COR-L47 (cell line): ENCODE measurements around the gene HOXB5.

Source experiments
- DNase-seq: peaks from one replicate; lab custom pipeline; 2025; lab: John Stamatoyannopoulos, UW

The HOXB5 gene

DNA sequence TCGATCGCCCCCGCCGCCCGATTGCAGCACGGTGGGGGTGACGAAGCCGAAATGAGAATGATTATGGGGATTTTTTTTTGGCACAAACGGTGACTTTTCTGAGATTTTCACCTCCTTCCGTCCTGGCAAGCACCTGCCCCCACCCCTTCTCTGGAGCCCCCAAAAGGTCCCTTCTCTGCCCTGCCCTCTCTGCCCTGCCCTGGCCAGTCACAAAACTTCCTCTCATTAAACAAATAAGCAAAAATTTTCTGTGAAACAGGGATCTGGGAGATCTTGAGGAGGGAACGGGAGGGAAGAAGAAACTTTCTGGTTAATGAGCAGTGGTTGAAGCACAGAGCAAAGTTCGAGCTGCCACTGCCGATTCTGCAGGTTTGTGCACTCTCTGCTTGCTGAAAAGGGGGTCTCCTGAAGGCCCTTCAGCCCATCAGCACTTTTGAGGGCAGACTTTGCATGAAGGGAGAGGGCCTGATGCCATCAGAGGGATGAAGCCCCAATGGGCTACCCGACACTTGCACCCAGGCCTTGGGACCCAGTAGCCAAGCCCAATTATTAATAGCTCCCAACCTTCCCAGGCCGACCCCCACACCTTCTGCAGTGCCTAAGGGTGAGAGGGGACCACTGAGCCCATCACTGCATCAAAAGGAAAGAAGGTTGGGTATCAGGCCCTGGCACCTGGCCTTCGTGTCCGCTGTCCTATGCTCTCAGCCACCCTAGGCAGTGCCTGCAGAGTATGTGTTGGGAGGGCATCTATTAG is 22.6 kb upstream of the HOXB5 start:
- no peak for DNase-seq

- no peak for DNase-seq
These were observed 21.7 kb upstream of the HOXB5 start, which contains the start of gene HOXB8 for GRCh38 chr17:48615047-48615962. TSS of gene HOXB8 (minus strand) at chr17:48615292. CDS start at chr17:48614704, 588 bp downstream.

- DNase-seq: no peak
These were observed 20.5 kb upstream of the HOXB5 start for GRCh38 chr17:48613862-48614694.

GRCh38 chr17:48612854-48613691 is 19.5 kb upstream of the HOXB5 start:
- DNase-seq: peak; percentile 27

DNA sequence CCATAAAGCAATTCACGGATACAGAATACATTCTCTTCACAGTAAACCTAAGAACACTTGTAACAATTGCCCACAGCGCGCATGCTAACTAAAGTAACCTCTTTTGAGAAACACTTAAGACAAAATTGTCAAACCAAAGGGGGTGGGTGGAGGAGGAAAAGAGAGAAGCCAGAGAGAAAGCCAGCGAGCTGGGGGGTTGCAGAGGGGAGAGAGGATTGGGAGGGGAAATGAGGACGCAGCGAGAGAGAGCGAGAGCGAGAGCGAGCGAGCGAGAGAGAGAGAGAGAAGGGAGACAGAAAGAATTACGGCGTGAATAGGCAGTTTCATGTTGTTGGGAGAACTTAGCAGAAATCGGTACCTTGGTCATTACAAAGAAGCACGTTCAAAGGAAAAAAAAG is 18.9 kb upstream of the HOXB5 start:
- DNase-seq: peak; percentile 42

DNA sequence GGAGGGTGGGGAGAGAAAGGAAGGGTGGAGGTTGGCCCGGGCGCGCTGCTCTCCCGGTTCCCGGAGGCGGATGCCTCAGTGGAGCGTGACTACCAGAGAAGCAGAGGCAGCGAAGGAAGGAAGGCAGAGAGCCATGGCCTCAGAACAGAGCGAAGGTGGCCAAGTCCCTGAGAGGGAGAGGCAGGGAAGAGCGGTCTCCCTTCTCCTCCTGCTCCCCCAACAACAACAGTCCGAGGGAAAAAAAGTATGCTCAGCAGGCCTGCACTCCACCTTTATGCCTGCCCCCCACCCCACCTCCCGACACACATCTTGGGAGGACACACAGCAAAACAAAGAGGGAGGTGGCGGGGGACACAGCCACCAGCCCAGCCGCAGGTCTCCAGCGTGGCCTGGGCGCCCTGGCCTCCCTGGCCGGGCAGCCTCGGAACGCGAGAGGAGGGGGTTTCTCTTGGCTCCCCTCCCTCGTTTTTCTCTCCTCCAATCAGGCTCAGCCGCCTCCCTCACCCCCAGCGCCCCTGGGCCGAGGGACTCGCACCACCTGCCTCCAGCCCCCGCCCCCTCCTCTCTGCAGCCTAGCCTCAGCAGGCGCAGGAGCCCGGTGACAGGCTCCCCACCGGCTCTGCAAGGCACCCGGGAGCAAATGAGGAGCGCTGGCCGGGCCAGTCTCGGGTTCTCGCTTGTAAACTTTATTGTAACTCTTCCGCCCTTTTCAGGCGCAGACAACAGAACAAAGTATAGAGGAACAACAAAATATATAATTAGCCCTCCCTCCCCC is 18.3 kb upstream of the HOXB5 start:
- peak; percentile 71 for DNase-seq

GRCh38 chr17:48611213-48611612 is 17.6 kb upstream of the HOXB5 start:
- DNase-seq: no peak

GRCh38 chr17:48610282-48611211 is 17.0 kb upstream of the HOXB5 start, which contains the start of gene HOXB7:
TSS of gene HOXB7 (minus strand) at chr17:48611017. CDS start at chr17:48610918, 99 bp downstream.
- peak; percentile 63 for DNase-seq

GRCh38 chr17:48609759-48610281 is 16.2 kb upstream of the HOXB5 start:
- peak; percentile 35 for DNase-seq

GRCh38 chr17:48609033-48609432 is 15.5 kb upstream of the HOXB5 start:
- no peak for DNase-seq

DNA sequence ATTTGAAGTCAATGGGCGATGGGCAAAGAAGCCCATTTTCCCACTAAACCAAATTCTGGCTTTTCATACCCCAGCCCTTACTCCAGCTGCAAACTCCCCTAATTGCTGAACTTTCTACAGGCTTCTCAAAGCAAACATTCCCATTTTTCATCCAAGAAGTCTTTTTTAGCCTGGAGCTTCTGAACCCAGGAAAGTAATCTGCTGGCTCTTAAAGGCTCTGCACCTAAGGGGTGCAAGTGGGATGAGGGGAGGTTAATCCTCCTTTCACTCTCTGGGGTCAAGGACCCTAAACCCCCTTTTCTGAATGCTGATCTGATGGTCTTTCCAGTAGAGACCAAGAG is 14.9 kb upstream of the HOXB5 start:
- no peak for DNase-seq

DNA sequence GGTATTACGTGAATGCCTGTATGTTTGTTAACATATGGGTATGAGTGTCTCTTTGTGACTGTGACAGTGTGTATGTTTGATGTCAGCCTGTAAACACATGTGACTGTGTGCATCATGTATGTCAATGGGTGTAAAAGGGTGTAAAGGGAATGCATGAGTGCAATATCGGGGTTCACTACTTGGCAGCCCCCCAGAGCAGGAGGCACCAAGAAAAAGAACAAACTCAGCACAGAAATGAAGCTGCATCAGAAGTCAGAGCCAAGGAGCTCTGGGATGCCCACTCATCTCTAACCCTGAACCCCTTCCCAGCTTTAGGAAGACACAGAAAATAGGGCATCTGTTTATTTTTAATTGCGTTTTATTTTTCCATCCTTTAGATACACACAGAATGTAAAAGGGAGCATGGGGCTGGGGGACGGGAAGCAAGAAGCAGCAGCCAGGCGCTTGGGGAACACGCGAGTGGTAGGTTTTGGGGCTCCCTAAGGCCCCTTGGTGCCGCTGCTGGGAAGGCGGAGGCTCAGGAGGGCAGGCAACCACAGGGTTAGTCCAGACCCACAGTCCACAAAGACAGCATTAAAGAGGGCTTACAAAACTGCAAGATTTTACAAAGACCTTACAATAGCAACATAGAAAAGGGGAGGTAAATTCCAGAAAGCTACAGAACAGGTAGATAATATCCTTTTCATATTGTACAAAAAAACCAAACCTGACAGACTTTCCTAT is 13.5 kb upstream of the HOXB5 start:
- DNase-seq: no peak

- no peak for DNase-seq
These were observed 12.7 kb upstream of the HOXB5 start for GRCh38 chr17:48605991-48606891.

GRCh38 chr17:48605409-48605919 is 11.9 kb upstream of the HOXB5 start:
- DNase-seq: no peak

DNA sequence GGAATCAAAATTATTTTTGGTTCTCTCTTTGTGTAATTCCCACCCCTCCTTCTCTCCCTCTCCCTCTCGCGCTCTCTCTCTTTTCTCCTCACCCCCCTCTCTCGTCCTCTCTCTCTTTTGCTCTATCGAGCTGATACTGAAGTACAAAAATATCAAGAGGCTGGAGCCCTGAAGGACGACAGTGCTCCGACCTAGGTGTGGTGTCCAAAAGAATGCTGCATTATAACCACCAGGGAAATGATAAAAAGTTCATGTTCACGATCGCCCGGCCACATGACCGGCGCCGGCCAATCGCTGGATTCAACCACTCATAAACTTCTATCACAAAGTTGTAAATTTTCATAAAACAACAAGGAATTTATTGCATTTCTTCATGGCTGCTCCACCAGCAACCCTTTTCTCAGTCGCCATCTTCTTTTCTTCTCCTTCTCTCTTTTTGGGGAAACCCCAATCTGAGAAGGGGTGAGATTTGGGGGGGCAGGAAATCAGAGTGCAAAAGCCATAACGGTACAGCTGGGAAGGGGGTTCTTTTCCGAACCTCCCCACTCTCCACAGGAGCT is 11.3 kb upstream of the HOXB5 start, which contains the start of gene HOXB6:
HOXB6 (minus strand) TSS at position 217 of the 560 bp plus-strand sequence. CDS start 6,836 bp downstream, outside the sequence.
- DNase-seq: no peak

- DNase-seq: no peak
These were observed 10.6 kb upstream of the HOXB5 start for GRCh38 chr17:48603959-48604769.
